ENCODE results near the gene CNNM2.
"Not testable (repeated sequence)": the region's sequence is repeated elsewhere in the genome, so short reads cannot be mapped to it uniquely, and the experiment has no call there.

The CNNM2 gene

DNA sequence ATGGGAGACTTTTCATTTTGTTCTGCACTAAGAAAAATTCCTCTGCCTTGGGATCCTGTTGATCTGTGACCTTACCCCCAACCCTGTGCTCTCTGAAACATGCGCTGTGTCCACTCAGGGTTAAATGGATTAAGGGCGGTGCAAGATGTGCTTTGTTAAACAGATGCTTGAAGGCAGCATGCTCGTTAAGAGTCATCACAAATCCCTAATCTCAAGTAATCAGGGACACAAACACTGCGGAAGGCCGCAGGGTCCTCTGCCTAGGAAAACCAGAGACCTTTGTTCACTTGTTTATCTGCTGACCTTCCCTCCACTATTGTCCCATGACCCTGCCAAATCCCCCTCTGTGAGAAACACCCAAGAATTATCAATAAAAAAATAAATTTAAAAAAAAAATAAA is 212.1 kb downstream of the CNNM2 start:
- in situ Hi-C loops (cut with HindIII; ENCODE audit: low sequenced_read_pairs), result not testable (repeated sequence)

DNA sequence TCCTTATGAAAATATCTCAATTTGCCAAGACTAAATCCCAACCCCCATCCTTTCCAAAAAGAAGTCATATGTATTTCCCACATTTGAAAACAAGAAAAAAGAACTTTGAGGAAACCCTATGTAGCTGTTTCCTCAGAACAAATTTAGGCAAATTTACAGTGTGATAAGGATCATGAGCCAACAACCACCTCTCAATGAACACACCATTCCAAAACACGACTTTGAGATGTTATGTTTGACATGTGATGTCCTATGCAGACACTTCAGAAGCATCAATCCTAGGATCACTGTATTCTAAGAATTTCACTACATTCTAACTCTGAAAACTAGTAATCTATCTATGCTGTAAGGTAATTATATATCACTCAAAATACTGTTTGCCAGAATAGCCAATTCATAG is 212.8 kb downstream of the CNNM2 start:
- in situ Hi-C loops (cut with HindIII; ENCODE audit: low sequenced_read_pairs), result no loop called here

DNA sequence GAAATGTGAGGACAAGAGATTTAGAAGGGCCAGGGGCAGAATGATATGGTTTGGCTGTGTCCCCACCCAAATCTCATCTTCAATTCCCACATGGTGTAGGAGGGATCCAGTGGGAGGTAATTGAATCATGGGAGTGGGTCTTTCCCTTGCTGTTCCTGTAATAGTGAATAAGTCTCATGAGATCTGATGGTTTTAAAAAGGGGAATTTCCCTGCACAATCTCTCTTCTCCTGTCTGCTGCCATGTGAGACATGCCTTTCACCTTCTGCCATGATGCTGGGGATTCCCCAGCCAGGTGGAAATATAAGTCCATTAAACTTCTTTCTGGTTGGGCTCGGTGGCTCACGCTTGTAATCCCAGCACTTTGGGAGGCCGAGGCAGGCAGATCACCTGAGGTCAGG is 217.1 kb downstream of the CNNM2 start:
- in situ Hi-C loops (cut with HindIII; ENCODE audit: low sequenced_read_pairs), result not testable (repeated sequence)

DNA sequence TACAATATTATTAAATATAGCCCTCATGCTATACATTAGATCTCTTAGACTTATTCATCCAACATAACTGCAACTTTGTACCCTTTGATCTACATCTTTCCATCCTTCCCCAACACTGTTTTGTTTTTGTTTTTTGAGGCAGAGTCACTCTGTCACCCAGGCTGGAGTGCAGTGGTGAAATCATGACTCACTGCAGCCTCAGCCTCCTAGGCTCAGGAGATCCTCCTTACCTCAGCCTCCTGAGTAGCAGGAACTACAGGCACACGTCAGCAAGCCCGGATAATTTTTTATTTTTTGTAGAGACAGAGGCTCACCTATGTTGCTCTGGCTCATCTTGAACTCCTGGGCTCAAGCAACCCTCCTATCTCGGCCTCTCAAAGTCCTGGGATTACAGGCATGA is 221.7 kb downstream of the CNNM2 start:
- in situ Hi-C loops (cut with HindIII; ENCODE audit: low sequenced_read_pairs), result loop anchor here (5.0 kb wide), 1 partner anchor 102 kb away; no protein-coding TSS in a partner anchor

All from DLD1 (cell line).